ENCODE measurements around the gene ZSWIM5. TPM values are rescaled to one million over a fixed set of nuclear protein-coding genes. Genes with fewer than 3 reads are reported as not detected.

Gene ZSWIM5
- total RNA-seq, 1 experiment from 2014 or later, result 7.9 TPM

DNA sequence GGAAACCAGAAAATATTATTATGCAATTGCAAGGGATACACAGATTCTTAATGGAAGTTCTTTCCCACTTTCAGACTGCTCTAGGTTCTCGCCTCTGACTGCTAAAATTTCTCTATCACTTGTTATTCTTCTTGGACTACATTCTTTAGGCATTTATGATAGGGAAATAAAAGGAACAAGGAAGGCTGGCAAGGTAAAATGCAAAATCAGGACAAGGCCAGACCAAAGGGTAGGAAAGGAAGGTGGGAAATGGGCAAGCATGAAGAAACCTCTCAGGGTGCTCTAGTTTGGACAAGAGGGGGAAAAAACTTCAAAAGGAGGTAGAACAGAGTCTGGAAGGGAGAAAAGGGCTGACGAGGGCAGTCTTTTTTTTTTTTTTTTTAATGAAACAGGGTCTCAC is 168.2 kb downstream of the ZSWIM5 start:
- ATAC-seq, result no peak
- Histone ChIP-seq H3K9me3 (ENCODE audit: control insufficient read depth, insufficient read depth, low read depth, low read length) (no peaks in the 10 kb centered on the region), H3K27ac (ENCODE audit: low read length) (no peak overlapping the region), H3K4me1 (ENCODE audit: control insufficient read depth, insufficient read depth, low read length) (no peaks in the 10 kb centered on the region), H3K4me3 (ENCODE audit: low read depth in 2 of 2, low read length in 2 of 2) (no peak overlapping the region), H3K36me3 (ENCODE audit: control insufficient read depth, insufficient read depth, low read length) (no peaks in the 10 kb centered on the region), H3K27me3 (ENCODE audit: control insufficient read depth, insufficient read depth, low read length) (no peaks in the 10 kb centered on the region)
- TF ChIP-seq, protein P1, sequence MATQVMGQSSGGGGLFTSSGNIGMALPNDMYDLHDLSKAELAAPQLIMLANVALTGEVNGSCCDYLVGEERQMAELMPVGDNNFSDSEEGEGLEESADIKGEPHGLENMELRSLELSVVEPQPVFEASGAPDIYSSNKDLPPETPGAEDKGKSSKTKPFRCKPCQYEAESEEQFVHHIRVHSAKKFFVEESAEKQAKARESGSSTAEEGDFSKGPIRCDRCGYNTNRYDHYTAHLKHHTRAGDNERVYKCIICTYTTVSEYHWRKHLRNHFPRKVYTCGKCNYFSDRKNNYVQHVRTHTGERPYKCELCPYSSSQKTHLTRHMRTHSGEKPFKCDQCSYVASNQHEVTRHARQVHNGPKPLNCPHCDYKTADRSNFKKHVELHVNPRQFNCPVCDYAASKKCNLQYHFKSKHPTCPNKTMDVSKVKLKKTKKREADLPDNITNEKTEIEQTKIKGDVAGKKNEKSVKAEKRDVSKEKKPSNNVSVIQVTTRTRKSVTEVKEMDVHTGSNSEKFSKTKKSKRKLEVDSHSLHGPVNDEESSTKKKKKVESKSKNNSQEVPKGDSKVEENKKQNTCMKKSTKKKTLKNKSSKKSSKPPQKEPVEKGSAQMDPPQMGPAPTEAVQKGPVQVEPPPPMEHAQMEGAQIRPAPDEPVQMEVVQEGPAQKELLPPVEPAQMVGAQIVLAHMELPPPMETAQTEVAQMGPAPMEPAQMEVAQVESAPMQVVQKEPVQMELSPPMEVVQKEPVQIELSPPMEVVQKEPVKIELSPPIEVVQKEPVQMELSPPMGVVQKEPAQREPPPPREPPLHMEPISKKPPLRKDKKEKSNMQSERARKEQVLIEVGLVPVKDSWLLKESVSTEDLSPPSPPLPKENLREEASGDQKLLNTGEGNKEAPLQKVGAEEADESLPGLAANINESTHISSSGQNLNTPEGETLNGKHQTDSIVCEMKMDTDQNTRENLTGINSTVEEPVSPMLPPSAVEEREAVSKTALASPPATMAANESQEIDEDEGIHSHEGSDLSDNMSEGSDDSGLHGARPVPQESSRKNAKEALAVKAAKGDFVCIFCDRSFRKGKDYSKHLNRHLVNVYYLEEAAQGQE (IDR thresholded peaks at IDR 0.05; ENCODE audit: insufficient read depth in 1 of 2, low read depth in 2 of 2, low read length in 1 of 2), result no peak
- TF ChIP-seq CTCF (IDR thresholded peaks at IDR 0.05) (no peak), SIN3A (IDR thresholded peaks at IDR 0.05; ENCODE audit: borderline replicate concordance, insufficient read depth, low read depth, low read length) (no peak), TCF7L2 (IDR thresholded peaks at IDR 0.05; ENCODE audit: low read depth, low read length) (no peak), POLR2AphosphoS5 (IDR thresholded peaks at IDR 0.05; ENCODE audit: low read depth, low read length) (no peak)
- in situ Hi-C loops (cut with HindIII; ENCODE audit: low pct_unique_long_range_greater_than_20kb, low sequenced_read_pairs) (no loop called here), intact Hi-C loops (cut with micrococcal nuclease; ENCODE audit: unreplicated experiment) (no loop called here)
- no TSS peak for BruUV-seq (replicated peaks)
- no peak for DNase-seq (ENCODE audit: low read depth, low spot score)
- ChIA-PET POLR2A (no interaction called here), CTCF (no interaction called here)

- CTCF ChIA-PET, result no interaction called here
These were observed 168.9 kb downstream of the ZSWIM5 start for GRCh38 chr1:45037456-45037855.

More at GRCh38 chr1:45037456-45037855, 168.9 kb downstream of the ZSWIM5 start:
- ATAC-seq, result no peak
- intact Hi-C loops (cut with micrococcal nuclease; ENCODE audit: unreplicated experiment), result no loop called here
- POLR2A ChIA-PET, result no interaction called here
- Histone ChIP-seq H3K9me3 (ENCODE audit: control insufficient read depth, insufficient read depth, low read depth, low read length) (no peaks in the 10 kb centered on the region), H3K27me3 (ENCODE audit: control insufficient read depth, insufficient read depth, low read length) (no peaks in the 10 kb centered on the region), H3K27ac (ENCODE audit: low read length) (no peak overlapping the region), H3K36me3 (ENCODE audit: control insufficient read depth, insufficient read depth, low read length) (no peaks in the 10 kb centered on the region), H3K4me3 (ENCODE audit: low read depth in 2 of 2, low read length in 2 of 2) (no peak overlapping the region), H3K4me1 (ENCODE audit: control insufficient read depth, insufficient read depth, low read length) (no peaks in the 10 kb centered on the region)
- BruUV-seq (replicated peaks), result no TSS peak
- TF ChIP-seq CTCF (IDR thresholded peaks at IDR 0.05), result no peak
- TF ChIP-seq, protein P1 (IDR thresholded peaks at IDR 0.05; ENCODE audit: insufficient read depth in 1 of 2, low read depth in 2 of 2, low read length in 1 of 2), result no peak
- no peak for TF ChIP-seq TCF7L2 (IDR thresholded peaks at IDR 0.05; ENCODE audit: low read depth, low read length)
- TF ChIP-seq SIN3A (IDR thresholded peaks at IDR 0.05; ENCODE audit: borderline replicate concordance, insufficient read depth, low read depth, low read length), result no peak
- TF ChIP-seq POLR2AphosphoS5 (IDR thresholded peaks at IDR 0.05; ENCODE audit: low read depth, low read length), result no peak
- DNase-seq (ENCODE audit: low read depth, low spot score), result no peak
- in situ Hi-C loops (cut with HindIII; ENCODE audit: low pct_unique_long_range_greater_than_20kb, low sequenced_read_pairs), result no loop called here
